ENCODE measurements around the gene ALDH2. TPM values are rescaled to one million over a fixed set of nuclear protein-coding genes. Genes with fewer than 3 reads are reported as not detected.
"Not testable (repeated sequence)": the region's sequence is repeated elsewhere in the genome, so short reads cannot be mapped to it uniquely, and the experiment has no call there.

The ALDH2 gene
- polyA plus RNA-seq (2012; rRNA removed): 60.4 and 67.5 TPM in 2 replicates
- polyA plus RNA-seq (2012; cell fraction: cytosol; rRNA removed): 48.3 and 62.1 TPM in 2 replicates
- 45.4 and 55.7 TPM in 2 replicates for polyA plus RNA-seq (2012; cell fraction: nucleus; rRNA removed)

- DNase-seq: peak; percentile 99
- Histone ChIP-seq H3K27me3 (ENCODE audit: insufficient read depth) (no peaks in the 10 kb centered on the region), H3K4me3 (ENCODE audit: low read depth in 2 of 2, low read length in 1 of 2) (peak within 1 kb of the TSS; percentile 66 to 78), H3K79me2 (ENCODE audit: insufficient read depth) (peaks cover 10% of the 10 kb centered on the region; the same call in 1 of the 2 replicates), H3K27ac (ENCODE audit: low read depth in 2 of 2, low read length in 1 of 2) (peak within 1 kb of the TSS; percentile 19 to 28; a peak in 2 of 4 replicates), H3K36me3 (replicated peaks in 1 of 2; ENCODE audit: control insufficient read depth in 1 of 2, insufficient read depth in 2 of 2, low read length in 1 of 2) (no peaks in the 10 kb centered on the region), H3K4me1 (ENCODE audit: control insufficient read depth in 1 of 2, insufficient read depth in 2 of 2, low read depth in 1 of 2, low read length in 1 of 2) (peaks cover 0 to 11% of the 10 kb centered on the region in 2 experiments; a peak in 1 of 4 replicates), H3K9ac (peak within 1 kb of the TSS; percentile 75), H3K9me2 (no peaks in the 10 kb centered on the region), H3K9me3 (no peaks in the 10 kb centered on the region), H2AFZ (ENCODE audit: low read depth) (peak within 1 kb of the TSS; percentile 95; the same call in 1 of the 2 replicates), H3K4me2 (peak within 1 kb of the TSS; percentile 92), H4K20me1 (ENCODE audit: insufficient read depth) (no peaks in the 10 kb centered on the region), H3F3A (replicated peaks; ENCODE audit: insufficient read depth) (no peaks in the 10 kb centered on the region)
- TF ChIP-seq TAF1 (IDR thresholded peaks at IDR 0.05; ENCODE audit: borderline replicate concordance, low read depth, low read length) (0 out of 2 replicates have a peak, but pooled peaks have one; percentile 31), TEAD4 (IDR thresholded peaks at IDR 0.05; ENCODE audit: borderline replicate concordance, insufficient read depth) (no peak), POLR2AphosphoS5 (IDR thresholded peaks at IDR 0.05; ENCODE audit: low read depth, low read length) (peak; percentile 30; the same call in 1 of the 2 replicates), RAD21 (IDR thresholded peaks at IDR 0.05; ENCODE audit: low read length) (no peak), GABPA (IDR thresholded peaks at IDR 0.05; ENCODE audit: low read depth) (no peak), FOSL2 (IDR thresholded peaks at IDR 0.05; ENCODE audit: borderline replicate concordance, low read depth) (no peak), MXI1 (IDR thresholded peaks at IDR 0.05; ENCODE audit: low read depth, low read length) (peak; percentile 64), CHD2 (IDR thresholded peaks at IDR 0.05; ENCODE audit: low read length, partially characterized antibody) (no peak), RCOR1 (IDR thresholded peaks at IDR 0.05; ENCODE audit: low read length) (no peak), NFIC (IDR thresholded peaks at IDR 0.05; ENCODE audit: borderline replicate concordance) (no peak)
- TF ChIP-seq, protein P1, sequence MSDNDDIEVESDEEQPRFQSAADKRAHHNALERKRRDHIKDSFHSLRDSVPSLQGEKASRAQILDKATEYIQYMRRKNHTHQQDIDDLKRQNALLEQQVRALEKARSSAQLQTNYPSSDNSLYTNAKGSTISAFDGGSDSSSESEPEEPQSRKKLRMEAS (IDR thresholded peaks at IDR 0.05; ENCODE audit: low read depth): peak; percentile 16; the same call in 1 of the 2 replicates
- WGBS (ENCODE audit: low lambda C conversion rate): 1% methylated on average over 37 of the region's 73 CpGs
- ChIA-PET POLR2A (interaction anchor here (0.6 to 1.0 kb wide), 8 partner anchors 9 to 47 kb away, joined by 3 to 5 read pairs (median 4); no protein-coding TSS in a partner anchor), CTCF (interaction anchor here (0.6 to 2.7 kb wide), 3 partner anchors 14 to 46 kb away, joined by 3 to 12 read pairs (median 9); no protein-coding TSS in a partner anchor)
Measured at GRCh38 chr12:111766608-111767361, at the start of gene ALDH2. TSS of gene ALDH2 (plus strand) at chr12:111766933. CDS start at chr12:111766983, 50 bp downstream.

GRCh38 chr12:111719316-111719715, 47.4 kb upstream of the ALDH2 start:
- DNase-seq; H3K9me2 ChIP-seq; H4K20me1 ChIP-seq (ENCODE audit: insufficient read depth); H2AFZ ChIP-seq (ENCODE audit: low read depth); H3F3A ChIP-seq (replicated peaks; ENCODE audit: insufficient read depth); CTCF ChIA-PET; POLR2A ChIA-PET; H3K27ac ChIP-seq (ENCODE audit: low read depth in 2 of 2, low read length in 1 of 2); H3K27me3 ChIP-seq (ENCODE audit: insufficient read depth); H3K4me2 ChIP-seq; H3K4me3 ChIP-seq (ENCODE audit: low read depth in 2 of 2, low read length in 1 of 2); H3K9ac ChIP-seq; H3K9me3 ChIP-seq; H3K4me1 ChIP-seq (ENCODE audit: control insufficient read depth in 1 of 2, insufficient read depth in 2 of 2, low read depth in 1 of 2, low read length in 1 of 2); H3K79me2 ChIP-seq (ENCODE audit: insufficient read depth): not testable (repeated sequence)
- peaks cover 11 to 27% of the 10 kb centered on the region in 2 experiments for H3K36me3 ChIP-seq (replicated peaks in 1 of 2; ENCODE audit: control insufficient read depth in 1 of 2, insufficient read depth in 2 of 2, low read length in 1 of 2)
- 94% methylated on average over 10 of the region's 10 CpGs for WGBS (ENCODE audit: low lambda C conversion rate)
